GM19395 (cell line): Measurements from ENCODE around the gene LNPEP.

ENCODE experiments used
- ATAC-seq: cut with Tn5 transposase; IDR thresholded peaks from one replicate; pipeline ENCODE4 v1.9.1; 2021; ENCODE audit warnings: mild to moderate bottlenecking, moderate library complexity; ENCODE audit not compliant: unreplicated experiment

Gene LNPEP

GRCh38 chr5:96935559-96936430 is at the start of gene LNPEP:
LNPEP (plus strand) TSS chr5:96936080; CDS start chr5:96936156, 76 bp downstream.
- peak; percentile 52 for ATAC-seq

GRCh38 chr5:96893342-96893741 is 42.5 kb upstream of the LNPEP start:
- no peak for ATAC-seq

- ATAC-seq: peak; percentile 93
Measured at GRCh38 chr5:96896276-96896675, 39.6 kb upstream of the LNPEP start.

GRCh38 chr5:96896806-96897205 is 39.1 kb upstream of the LNPEP start:
- peak; percentile 93 for ATAC-seq

GRCh38 chr5:96901384-96901783 is 34.5 kb upstream of the LNPEP start:
- no peak for ATAC-seq

GRCh38 chr5:96901841-96902240 is 34.0 kb upstream of the LNPEP start:
- ATAC-seq: no peak

GRCh38 chr5:96902876-96903275 is 33.0 kb upstream of the LNPEP start:
- ATAC-seq: no peak

- no peak for ATAC-seq
Measured at GRCh38 chr5:96903300-96903699, 32.6 kb upstream of the LNPEP start.

GRCh38 chr5:96904054-96904931 is 31.6 kb upstream of the LNPEP start:
- no peak for ATAC-seq

- no peak for ATAC-seq
Measured at GRCh38 chr5:96905864-96906263, 30.0 kb upstream of the LNPEP start.

GRCh38 chr5:96909003-96909402 is 26.9 kb upstream of the LNPEP start:
- ATAC-seq: no peak

GRCh38 chr5:96909435-96909834 is 26.4 kb upstream of the LNPEP start:
- ATAC-seq: no peak

GRCh38 chr5:96911139-96911538 is 24.7 kb upstream of the LNPEP start:
- ATAC-seq: no peak

GRCh38 chr5:96913233-96913632 is 22.6 kb upstream of the LNPEP start:
- no peak for ATAC-seq

- peak; percentile 78 for ATAC-seq
Measured at GRCh38 chr5:96919754-96920197, 16.1 kb upstream of the LNPEP start.

GRCh38 chr5:96920744-96921355 is 15.0 kb upstream of the LNPEP start:
- ATAC-seq: no peak

GRCh38 chr5:96922499-96923244 is 13.2 kb upstream of the LNPEP start:
- ATAC-seq: no peak

GRCh38 chr5:96924016-96924443 is 11.8 kb upstream of the LNPEP start:
- no peak for ATAC-seq

GRCh38 chr5:96926276-96926675 is 9.6 kb upstream of the LNPEP start:
- no peak for ATAC-seq

GRCh38 chr5:96927008-96927407 is 8.9 kb upstream of the LNPEP start:
- ATAC-seq: no peak
